ENCODE results near the gene ADAM12. TPM values are rescaled to one million over a fixed set of nuclear protein-coding genes. Genes with fewer than 3 reads are reported as not detected.

ADAM12 gene
- total and polyA plus RNA-seq, 9 of the 15 experiments (the other 6 are each of a cell fraction or from before 2014, with no cell fraction given): not detected

DNA sequence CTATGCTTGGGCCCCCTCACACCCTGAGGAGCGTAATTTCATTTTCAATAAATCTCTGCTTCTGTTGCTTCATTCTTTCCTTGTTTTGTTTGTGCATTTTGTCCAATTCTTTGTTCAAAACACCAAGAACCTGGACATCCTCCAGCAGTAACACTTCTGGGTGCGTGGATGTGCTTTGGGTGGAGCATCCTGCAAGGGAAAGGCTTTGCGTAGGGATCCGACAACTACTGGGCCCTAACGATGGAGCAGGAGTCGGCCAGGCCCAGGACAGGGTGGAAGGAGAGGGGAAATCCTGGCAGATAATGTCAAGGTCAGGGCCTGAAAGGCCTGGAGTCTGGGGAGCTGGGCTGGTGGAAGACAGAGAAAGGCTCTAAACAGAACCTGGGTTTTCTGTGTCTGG is 231.8 kb downstream of the ADAM12 start:
- intact Hi-C loops (cut with micrococcal nuclease): no loop called here
- 0% methylated on average over 6 of the region's 6 CpGs for whole genome bisulfite sequencing (ENCODE audit: insufficient coverage, low coverage, missing lambda C conversion rate)

GRCh38 chr10:126156012-126156411 is 232.3 kb downstream of the ADAM12 start:
- no peak for FAIRE-seq
- H3K4me2 ChIP-seq (ENCODE audit: insufficient read depth, low read length): no peak overlapping the region
- no peak overlapping the region for H3K27ac ChIP-seq (ENCODE audit: extremely low read depth, low read depth, low read length)
- no peaks in the 10 kb centered on the region; a peak in 1 of 5 replicates for H3K27me3 ChIP-seq (ENCODE audit: control insufficient read depth in 2 of 2, insufficient read depth in 2 of 2, low read length in 2 of 2)
- no TSS peak for BruUV-seq (replicated peaks)
- H3K4me3 ChIP-seq: no peak overlapping the region
- ChIA-PET CTCF (ENCODE audit: low intra/inter-chr PET ratio) (no interaction called here), POLR2A (no interaction called here)
- WGBS (ENCODE audit: insufficient coverage, low coverage, missing lambda C conversion rate): 0% methylated on average over 7 of the region's 7 CpGs
- no peak for ATAC-seq
- DNase-seq (ENCODE audit: extremely low read depth in 1 of 4, low spot score in 3 of 4): no peak
- no peaks in the 10 kb centered on the region for H3K9me3 ChIP-seq (replicated peaks; ENCODE audit: control insufficient read depth, insufficient read depth, low read depth, low read length)
- in situ Hi-C loops (cut with MboI): no loop called here
- no peaks in the 10 kb centered on the region for H3K79me2 ChIP-seq (ENCODE audit: control insufficient read depth, insufficient read depth, low read length)
- no peaks in the 10 kb centered on the region for H3K36me3 ChIP-seq (ENCODE audit: control insufficient read depth, insufficient read depth, low read length)
- intact Hi-C loops (cut with micrococcal nuclease): no loop called here
- H3K9me1 ChIP-seq (ENCODE audit: control insufficient read depth, insufficient read depth, low read length): no peaks in the 10 kb centered on the region
- no peaks in the 10 kb centered on the region for H4K20me1 ChIP-seq (replicated peaks; ENCODE audit: control insufficient read depth, insufficient read depth, low read length)
- no peak overlapping the region for H3K9ac ChIP-seq (ENCODE audit: insufficient read depth in 1 of 2, low read depth in 2 of 2, low read length in 2 of 2)
- TF ChIP-seq ZNF76 (CRISPR knock-in tag; IDR thresholded peaks at IDR 0.05; ENCODE audit: borderline replicate concordance) (no peak), ZBTB8A (IDR thresholded peaks at IDR 0.05; ENCODE audit: partially characterized antibody) (no peak), MTF1 (CRISPR knock-in tag; IDR thresholded peaks at IDR 0.05; ENCODE audit: borderline replicate concordance) (no peak)
- H2AFZ ChIP-seq (ENCODE audit: low read depth, low read length): no peak overlapping the region
- no peaks in the 10 kb centered on the region for H3K4me1 ChIP-seq (replicated peaks in 1 of 2; ENCODE audit: control insufficient read depth in 2 of 2, insufficient read depth in 2 of 2, low read length in 2 of 2)

More for the DNA sequence above, 231.8 kb downstream of the ADAM12 start:
- no peaks in the 10 kb centered on the region for H3K4me1 ChIP-seq (replicated peaks in 1 of 2; ENCODE audit: control insufficient read depth in 2 of 2, insufficient read depth in 2 of 2, low read length in 2 of 2)
- no peaks in the 10 kb centered on the region for H3K9me3 ChIP-seq (replicated peaks; ENCODE audit: control insufficient read depth, insufficient read depth, low read depth, low read length)
- no peak overlapping the region for H3K4me2 ChIP-seq (ENCODE audit: insufficient read depth, low read length)
- TF ChIP-seq, protein P1, sequence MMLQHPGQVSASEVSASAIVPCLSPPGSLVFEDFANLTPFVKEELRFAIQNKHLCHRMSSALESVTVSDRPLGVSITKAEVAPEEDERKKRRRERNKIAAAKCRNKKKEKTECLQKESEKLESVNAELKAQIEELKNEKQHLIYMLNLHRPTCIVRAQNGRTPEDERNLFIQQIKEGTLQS (IDR thresholded peaks at IDR 0.05): no peak
- TF ChIP-seq, protein P1 (CRISPR knock-in tag; conservative IDR thresholded peaks at IDR 0.05): no peak
- TF ChIP-seq TAL1 (IDR thresholded peaks at IDR 0.05): no peak
- no peak for TF ChIP-seq BRD9 (IDR thresholded peaks at IDR 0.05; ENCODE audit: low read depth, partially characterized antibody)
- H2AFZ ChIP-seq (ENCODE audit: low read depth, low read length): no peak overlapping the region
- FAIRE-seq (no peak), ATAC-seq (no peak), DNase-seq (ENCODE audit: extremely low read depth in 1 of 4, low spot score in 3 of 4) (no peak)
- no peaks in the 10 kb centered on the region for H3K79me2 ChIP-seq (ENCODE audit: control insufficient read depth, insufficient read depth, low read length)
- H3K27me3 ChIP-seq (ENCODE audit: control insufficient read depth in 2 of 2, insufficient read depth in 2 of 2, low read length in 2 of 2): no peaks in the 10 kb centered on the region; a peak in 1 of 5 replicates
- in situ Hi-C loops (cut with MboI): no loop called here
- ChIA-PET POLR2A (no interaction called here), CTCF (ENCODE audit: low intra/inter-chr PET ratio) (no interaction called here)
- no peaks in the 10 kb centered on the region for H4K20me1 ChIP-seq (replicated peaks; ENCODE audit: control insufficient read depth, insufficient read depth, low read length)
- no peak overlapping the region for H3K4me3 ChIP-seq
- no peaks in the 10 kb centered on the region for H3K9me1 ChIP-seq (ENCODE audit: control insufficient read depth, insufficient read depth, low read length)
- no peak overlapping the region for H3K27ac ChIP-seq (ENCODE audit: extremely low read depth, low read depth, low read length)
- H3K9ac ChIP-seq (ENCODE audit: insufficient read depth in 1 of 2, low read depth in 2 of 2, low read length in 2 of 2): no peak overlapping the region
- no peaks in the 10 kb centered on the region for H3K36me3 ChIP-seq (ENCODE audit: control insufficient read depth, insufficient read depth, low read length)
- BruUV-seq (replicated peaks): no TSS peak

Measured in K562 (cell line).